Fibroblast of lung (primary cell): ENCODE results near the gene CCDC88C. TPM values are rescaled to one million over a fixed set of nuclear protein-coding genes. Genes with fewer than 3 reads are reported as not detected.
"Not testable (repeated sequence)": the region's sequence is repeated elsewhere in the genome, so short reads cannot be mapped to it uniquely, and the experiment has no call there.

ENCODE experiments used
- DNase-seq, 2 donors: peaks; one replicate each; pipeline versions ENCODE4 v3.0.0 to v3.0.0-alpha.2; 2010; ENCODE audit warnings: low read depth in 2 of 2
- H2AFZ ChIP-seq: 2 replicates; pipeline ENCODE4 v1.5.1; 2012; ENCODE audit warnings: low read length, control low read depth, inconsistent platforms
- H3K27ac ChIP-seq: 2 replicates; pipeline ENCODE4 v1.5.1; 2011; ENCODE audit warnings: low read length, control low read depth; ENCODE audit not compliant: insufficient read depth
- H3K27me3 ChIP-seq: 2 replicates; pipeline ENCODE4 v1.5.1; 2011; ENCODE audit warnings: mild to moderate bottlenecking, low read length; ENCODE audit not compliant: control insufficient read depth, insufficient read depth
- H3K36me3 ChIP-seq: 2 replicates; pipeline ENCODE4 v1.5.1; 2011; ENCODE audit warnings: low read length; ENCODE audit not compliant: control insufficient read depth, insufficient read depth
- H3K4me1 ChIP-seq: 2 replicates; pipeline ENCODE4 v1.5.1; 2011; ENCODE audit warnings: low read length; ENCODE audit not compliant: control insufficient read depth, insufficient read depth; ENCODE audit errors: extremely low read depth
- H3K4me2 ChIP-seq: 2 replicates; pipeline ENCODE4 v1.5.1; 2011; ENCODE audit warnings: low read length, control low read depth; ENCODE audit not compliant: insufficient read depth; ENCODE audit errors: extremely low read depth
- H3K4me3 ChIP-seq, 4 experiments: fragments of 200-600 bp in 1 of 4; sonication (generic) in 1 of 4; replicated peaks in 1 of 4; 2 replicates each; pipeline ENCODE4 v1.5.1; 2011 to 2016; ENCODE audit warnings: low read length in 4 of 4, low read depth in 3 of 4, mild to moderate bottlenecking in 3 of 4, control low read depth in 2 of 4, inconsistent platforms in 1 of 4, mixed read lengths in 1 of 4; ENCODE audit not compliant: insufficient read depth in 1 of 4; ENCODE audit errors: control extremely low read depth in 1 of 4
- H3K79me2 ChIP-seq: 2 replicates; pipeline ENCODE4 v1.5.1; 2012; ENCODE audit warnings: mild to moderate bottlenecking, low read length, inconsistent platforms; ENCODE audit not compliant: control insufficient read depth, insufficient read depth
- H3K9ac ChIP-seq: 2 replicates; pipeline ENCODE4 v1.5.1; 2011; ENCODE audit warnings: mild to moderate bottlenecking, low read length, control low read depth; ENCODE audit not compliant: insufficient read depth
- H3K9me3 ChIP-seq: 2 replicates; pipeline ENCODE4 v1.5.1; 2012; ENCODE audit warnings: low read depth, low read length; ENCODE audit not compliant: control insufficient read depth, insufficient read depth
- H4K20me1 ChIP-seq: 2 replicates; pipeline ENCODE4 v1.5.1; 2011; ENCODE audit warnings: low read length; ENCODE audit not compliant: control insufficient read depth, insufficient read depth; ENCODE audit errors: extremely low read depth
- EZH2 ChIP-seq: IDR thresholded peaks from 2 replicates; pipeline ENCODE4 v1.5.1; 2012; ENCODE audit warnings: low read length, control low read depth, mild to moderate bottlenecking; ENCODE audit errors: missing control alignments
- polyA plus RNA-seq, 2 donors: library from polyadenylated mRNA; depleted of rRNA in 1 of 2; stranded (reverse) in 1 of 2; unstranded in 1 of 2; fragments of >200 nt; gene quantifications; 2 replicates each; pipeline ENCODE4 v1.2.1, GENCODE V29; 2011 to 2012; ENCODE audit warnings: missing spikeins in 1 of 2
- total RNA-seq: library from RNA; depleted of rRNA; stranded (reverse); fragments of >200 nt; gene quantifications from 2 replicates; pipeline ENCODE4 v1.2.1, GENCODE V29; 2014
- TF ChIP-seq, protein P1 (sequence below), 2 donors: IDR thresholded peaks in 1 of 2; conservative IDR thresholded peaks in 1 of 2; 1 replicate in 1 of 2; 2 replicates in 1 of 2; pipeline ENCODE4 v1.5.1; 2011 to 2012; ENCODE audit warnings: low read length in 2 of 2, control low read depth in 1 of 2, inconsistent platforms in 1 of 2, low read depth in 1 of 2, mild to moderate bottlenecking in 1 of 2

CCDC88C gene
- total and polyA plus RNA-seq, 2 donors (not counting 1 experiment from before 2014, with no cell fraction given): 0.02 to 0.17 TPM

DNA sequence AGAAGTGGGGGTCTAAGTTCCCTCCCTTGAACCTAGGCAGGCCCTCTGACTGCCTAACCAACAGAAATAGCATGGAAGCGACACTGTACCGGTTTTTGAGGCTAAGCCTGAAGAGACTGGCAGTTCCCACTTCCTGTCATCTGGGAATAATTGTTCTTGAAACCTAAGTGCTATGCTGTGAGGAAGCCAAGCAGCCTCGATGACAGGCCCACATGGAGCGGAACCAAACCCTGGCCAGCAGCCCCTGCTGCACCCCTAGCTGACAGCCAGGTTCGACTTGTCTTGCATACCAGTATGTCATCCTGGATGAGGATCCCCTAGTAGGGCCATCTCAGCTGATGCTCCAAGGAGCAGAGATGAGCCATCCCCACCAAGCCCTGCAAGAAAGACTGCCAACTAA lies 166.7 kb downstream of the CCDC88C start:
- no peak overlapping the region for H3K4me3 ChIP-seq
- TF ChIP-seq, protein P1, sequence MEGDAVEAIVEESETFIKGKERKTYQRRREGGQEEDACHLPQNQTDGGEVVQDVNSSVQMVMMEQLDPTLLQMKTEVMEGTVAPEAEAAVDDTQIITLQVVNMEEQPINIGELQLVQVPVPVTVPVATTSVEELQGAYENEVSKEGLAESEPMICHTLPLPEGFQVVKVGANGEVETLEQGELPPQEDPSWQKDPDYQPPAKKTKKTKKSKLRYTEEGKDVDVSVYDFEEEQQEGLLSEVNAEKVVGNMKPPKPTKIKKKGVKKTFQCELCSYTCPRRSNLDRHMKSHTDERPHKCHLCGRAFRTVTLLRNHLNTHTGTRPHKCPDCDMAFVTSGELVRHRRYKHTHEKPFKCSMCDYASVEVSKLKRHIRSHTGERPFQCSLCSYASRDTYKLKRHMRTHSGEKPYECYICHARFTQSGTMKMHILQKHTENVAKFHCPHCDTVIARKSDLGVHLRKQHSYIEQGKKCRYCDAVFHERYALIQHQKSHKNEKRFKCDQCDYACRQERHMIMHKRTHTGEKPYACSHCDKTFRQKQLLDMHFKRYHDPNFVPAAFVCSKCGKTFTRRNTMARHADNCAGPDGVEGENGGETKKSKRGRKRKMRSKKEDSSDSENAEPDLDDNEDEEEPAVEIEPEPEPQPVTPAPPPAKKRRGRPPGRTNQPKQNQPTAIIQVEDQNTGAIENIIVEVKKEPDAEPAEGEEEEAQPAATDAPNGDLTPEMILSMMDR (conservative IDR thresholded peaks at IDR 0.05 in 1 of 2, IDR thresholded peaks at IDR 0.05 in 1 of 2; ENCODE audit: low read depth in 1 of 2, low read length in 2 of 2): no peak
- TF ChIP-seq EZH2: no peak
- H2AFZ ChIP-seq: no peak overlapping the region
- no peak overlapping the region for H3K9ac ChIP-seq
- H4K20me1 ChIP-seq: no peaks in the 10 kb centered on the region
- no peak overlapping the region for H3K4me2 ChIP-seq
- H3K9me3 ChIP-seq: no peaks in the 10 kb centered on the region
- no peak for DNase-seq
- no peaks in the 10 kb centered on the region for H3K27me3 ChIP-seq
- H3K79me2 ChIP-seq: no peaks in the 10 kb centered on the region
- no peaks in the 10 kb centered on the region for H3K36me3 ChIP-seq
- H3K4me1 ChIP-seq: peaks cover 2% of the 10 kb centered on the region
- H3K27ac ChIP-seq: no peak overlapping the region

DNA sequence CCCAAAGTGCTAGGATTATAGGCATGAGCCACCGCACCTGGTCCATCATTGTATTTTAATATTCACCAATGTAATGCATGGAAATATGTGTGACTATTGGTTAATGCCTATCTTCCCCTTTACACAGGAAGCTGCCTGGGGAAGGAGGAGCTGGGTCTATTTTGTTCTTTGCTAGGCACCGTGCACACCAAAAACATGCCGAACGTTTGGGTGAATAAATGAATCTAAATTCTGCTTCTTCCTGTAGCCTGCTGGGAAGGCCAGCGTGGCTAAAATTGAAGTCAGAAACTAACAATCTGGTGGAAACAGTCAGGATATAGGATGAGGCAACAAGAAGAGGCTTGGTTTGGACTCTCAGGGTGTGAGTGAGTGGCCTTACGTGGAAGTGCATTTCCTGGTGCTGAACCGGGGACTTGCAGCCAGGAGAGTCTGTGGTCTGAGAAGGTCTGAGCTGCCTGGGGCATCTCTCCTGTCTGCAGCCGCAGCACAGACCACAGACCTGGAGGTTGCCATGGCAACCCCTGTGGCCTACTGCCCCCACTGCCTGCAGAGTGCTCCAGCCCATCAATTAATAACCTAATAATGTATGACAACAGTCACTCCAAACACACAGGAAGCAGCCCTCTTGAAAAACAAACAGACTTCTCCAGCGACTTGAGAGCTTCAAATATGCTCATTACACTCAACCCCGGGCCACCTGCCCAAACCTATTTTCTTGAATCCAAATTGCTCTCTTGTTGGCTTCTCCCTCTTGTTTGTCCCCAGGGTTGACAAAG lies 167.6 kb downstream of the CCDC88C start:
- no peak overlapping the region for H3K9ac ChIP-seq

DNA sequence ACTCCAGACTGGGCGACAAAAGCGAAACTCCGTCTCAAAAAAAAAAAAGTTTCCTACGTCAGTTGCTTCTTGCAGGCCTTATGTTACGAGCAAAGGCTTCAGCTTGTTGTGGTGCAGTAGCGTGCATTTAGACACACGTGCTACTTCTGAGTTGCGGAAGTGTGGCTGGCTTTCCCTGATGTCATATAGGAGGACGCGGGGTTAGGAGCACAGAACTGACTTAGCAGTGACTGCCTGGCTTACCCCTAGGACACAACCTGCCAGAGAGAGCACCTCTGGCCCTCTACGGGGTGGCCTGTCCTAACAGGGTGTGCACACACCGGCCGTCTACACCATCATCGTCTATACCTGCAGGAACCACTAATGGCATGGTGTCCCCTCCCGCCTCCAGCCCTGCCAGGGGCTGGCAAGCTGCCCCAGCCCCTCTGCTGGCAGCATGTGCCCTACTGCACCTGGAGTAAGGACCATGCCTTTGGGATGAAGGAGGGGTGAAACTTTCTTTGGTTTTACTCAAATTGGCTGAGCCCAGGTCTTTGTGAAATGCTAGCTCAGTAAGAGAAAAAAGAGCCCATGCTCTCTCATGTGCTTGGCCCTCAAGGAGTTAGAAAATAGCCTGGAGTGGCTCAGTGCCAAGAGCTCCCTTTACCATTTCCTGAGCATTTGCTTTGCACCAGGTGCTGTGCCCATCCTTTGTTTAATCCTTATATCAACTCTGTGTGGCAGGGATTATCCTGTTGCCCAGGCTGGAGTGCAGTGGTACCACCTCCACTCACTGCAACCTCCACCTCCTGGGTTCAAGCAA lies 171.4 kb downstream of the CCDC88C start:
- H2AFZ ChIP-seq: no peak overlapping the region
- H3K9me3 ChIP-seq: no peaks in the 10 kb centered on the region
- H3K27me3 ChIP-seq: no peaks in the 10 kb centered on the region
- TF ChIP-seq, protein P1 (conservative IDR thresholded peaks at IDR 0.05 in 1 of 2, IDR thresholded peaks at IDR 0.05 in 1 of 2; ENCODE audit: low read depth in 1 of 2, low read length in 2 of 2): no peak
- TF ChIP-seq EZH2: no peak
- no peaks in the 10 kb centered on the region for H4K20me1 ChIP-seq
- H3K4me3 ChIP-seq: no peak overlapping the region
- no peaks in the 10 kb centered on the region for H3K79me2 ChIP-seq
- no peak overlapping the region for H3K4me2 ChIP-seq
- no peaks in the 10 kb centered on the region for H3K36me3 ChIP-seq
- no peak for DNase-seq
- peaks cover 8% of the 10 kb centered on the region for H3K4me1 ChIP-seq
- H3K9ac ChIP-seq: no peak overlapping the region
- no peak overlapping the region for H3K27ac ChIP-seq

More for the DNA sequence above, 167.6 kb downstream of the CCDC88C start:
- Histone ChIP-seq H3K27ac (no peak overlapping the region), H3K4me3 (no peak overlapping the region), H3K4me1 (peaks cover 2% of the 10 kb centered on the region), H3K4me2 (no peak overlapping the region), H4K20me1 (no peaks in the 10 kb centered on the region), H3K36me3 (no peaks in the 10 kb centered on the region), H2AFZ (no peak overlapping the region), H3K79me2 (no peaks in the 10 kb centered on the region), H3K9me3 (no peaks in the 10 kb centered on the region), H3K27me3 (no peaks in the 10 kb centered on the region)
- TF ChIP-seq, protein P1 (conservative IDR thresholded peaks at IDR 0.05 in 1 of 2, IDR thresholded peaks at IDR 0.05 in 1 of 2; ENCODE audit: low read depth in 1 of 2, low read length in 2 of 2): no peak
- TF ChIP-seq EZH2: no peak
- peak in 1 of 2 donors; percentile 79 for DNase-seq

DNA sequence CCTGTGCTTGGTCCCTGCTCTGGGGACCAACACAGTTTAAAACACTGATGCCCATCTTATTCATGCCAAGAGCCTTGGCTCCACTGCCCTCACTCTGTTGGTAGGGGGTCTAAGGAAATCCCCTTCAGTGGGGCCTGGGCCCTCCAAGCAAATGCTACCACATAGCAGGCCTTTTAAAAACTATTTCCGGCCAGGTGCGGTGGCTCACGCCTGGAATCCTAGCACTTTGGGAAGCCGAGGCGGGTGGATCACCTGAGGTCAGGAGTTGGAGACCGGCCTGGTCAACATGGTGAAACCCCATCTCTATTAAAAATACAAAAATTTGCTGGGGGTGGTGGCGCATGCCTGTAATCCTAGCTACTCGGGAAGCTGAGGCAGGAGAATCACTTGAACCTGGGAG lies 172.0 kb downstream of the CCDC88C start:
- H3K4me2 ChIP-seq, H3K27me3 ChIP-seq, H3K36me3 ChIP-seq, DNase-seq, H3K9me3 ChIP-seq, H3K9ac ChIP-seq, H3K27ac ChIP-seq, H3K4me1 ChIP-seq, H4K20me1 ChIP-seq, H3K79me2 ChIP-seq, H3K4me3 ChIP-seq, H2AFZ ChIP-seq: not testable (repeated sequence)
